Hepatocyte (in vitro differentiated cells): ENCODE data around the gene RAB4B.

Experiments
- CTCF ChIP-seq: fragments of 200-600 bp; sonication (generic); IDR thresholded peaks from 2 replicates; pipeline ENCODE4 v1.5.1; 2016; ENCODE audit warnings: antibody characterized with exemption, mild to moderate bottlenecking; ENCODE audit not compliant: poor library complexity
- EZH2 ChIP-seq: fragments of 200-600 bp; sonication (generic); IDR thresholded peaks from 2 replicates; pipeline ENCODE4 v1.6.1; 2016; ENCODE audit warnings: antibody characterized with exemption, mild to moderate bottlenecking, borderline replicate concordance

- TF ChIP-seq CTCF (no peak), EZH2 (no peak)
These were observed 8.3 kb downstream of the RAB4B start for GRCh38 chr19:40786060-40787037.
